Stimulated activated CD4-positive, alpha-beta T cell treated with anti-CD3 and anti-CD28 coated beads, Interleukin-4, amount 100 ng/mL, for 24 hours (primary cell): ENCODE data around the gene PACS1.
A peak's percentile ranks its signal among the peaks of the same experiment; 100 is the strongest.
"Not testable (repeated sequence)": the region's sequence is repeated elsewhere in the genome, so short reads cannot be mapped to it uniquely, and the experiment has no call there.

Source experiments
- DNase-seq: peaks from one replicate; pipeline ENCODE4 v3.0.0-alpha.2; 2020

Gene PACS1

GRCh38 chr11:66112041-66112491, 42.0 kb downstream of the PACS1 start:
- no peak for DNase-seq

- no peak for DNase-seq
Observed at GRCh38 chr11:66112601-66113499, 42.8 kb downstream of the PACS1 start.

DNA sequence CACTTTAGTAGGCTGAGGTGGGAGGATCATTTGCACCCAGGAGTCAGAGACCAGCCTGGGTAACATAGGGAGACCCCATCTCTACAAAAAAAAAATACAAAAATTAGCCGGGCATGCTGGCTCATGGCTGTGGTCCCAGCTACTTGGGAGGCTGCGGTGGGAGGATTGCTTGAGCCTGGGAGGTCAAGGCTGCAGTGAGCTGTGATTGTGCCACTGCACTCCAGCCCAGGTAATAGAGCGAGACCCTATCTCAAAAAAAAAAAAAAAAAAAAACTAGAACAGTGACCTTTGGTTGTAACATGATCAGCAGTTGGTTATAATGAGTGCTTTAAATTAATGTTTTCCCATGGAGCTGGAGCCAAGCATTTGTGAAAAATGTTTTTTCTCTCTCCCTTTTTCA, 44.9 kb downstream of the PACS1 start:
- not testable (repeated sequence) for DNase-seq

DNA sequence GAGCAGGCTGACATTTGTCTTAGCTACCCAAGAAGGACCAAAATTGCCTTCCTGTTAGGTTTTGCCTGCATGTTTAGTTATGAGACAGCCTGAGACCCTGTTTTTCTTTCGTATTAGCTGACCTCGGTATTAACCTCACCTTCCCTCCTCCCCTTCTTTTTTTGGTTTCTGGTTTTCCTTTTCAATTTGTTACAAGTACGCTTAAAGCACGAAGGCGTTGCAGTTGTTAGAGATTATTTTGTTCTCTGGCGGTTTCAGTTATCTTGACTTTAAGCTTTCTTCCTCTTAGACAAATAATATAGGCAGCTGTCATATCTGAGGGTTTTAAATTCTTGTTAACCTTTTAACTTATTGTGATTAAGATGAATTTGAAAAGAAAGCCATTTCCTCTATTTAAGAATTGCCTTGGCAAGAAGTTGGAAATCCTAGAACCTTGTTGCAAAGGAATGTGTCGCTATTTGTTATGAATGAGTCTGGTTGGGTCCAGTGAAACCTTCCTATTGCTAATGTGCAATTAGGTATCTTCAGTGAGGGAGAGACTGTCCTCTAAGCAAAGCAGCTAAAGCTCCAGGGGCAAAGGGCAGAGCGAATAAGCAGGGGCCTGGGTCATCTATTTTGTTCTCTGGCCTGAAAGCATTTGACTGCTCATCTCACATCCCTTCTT, 45.7 kb downstream of the PACS1 start:
- no peak for DNase-seq

- no peak for DNase-seq
Observed at GRCh38 chr11:66116576-66117361, 46.7 kb downstream of the PACS1 start.

DNA sequence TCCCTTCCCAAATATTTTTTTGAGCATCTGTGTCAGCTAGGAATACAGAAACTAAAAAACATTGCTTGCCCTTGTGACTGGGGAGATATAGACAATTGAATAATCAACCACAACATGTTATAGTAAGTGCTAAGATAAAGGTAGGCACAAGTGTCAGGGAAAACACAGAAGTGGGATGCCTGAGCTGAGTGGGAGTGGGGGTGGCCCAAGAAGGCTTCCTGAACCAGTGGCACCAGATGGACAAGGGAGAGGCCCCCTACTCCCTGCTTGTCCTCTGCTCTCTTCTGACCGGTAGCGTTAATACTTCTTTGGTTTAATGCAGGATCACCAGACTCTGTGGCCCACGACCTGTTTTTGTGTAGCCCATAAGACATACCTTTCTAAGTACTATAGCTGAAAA, 48.8 kb downstream of the PACS1 start:
- DNase-seq: no peak

DNA sequence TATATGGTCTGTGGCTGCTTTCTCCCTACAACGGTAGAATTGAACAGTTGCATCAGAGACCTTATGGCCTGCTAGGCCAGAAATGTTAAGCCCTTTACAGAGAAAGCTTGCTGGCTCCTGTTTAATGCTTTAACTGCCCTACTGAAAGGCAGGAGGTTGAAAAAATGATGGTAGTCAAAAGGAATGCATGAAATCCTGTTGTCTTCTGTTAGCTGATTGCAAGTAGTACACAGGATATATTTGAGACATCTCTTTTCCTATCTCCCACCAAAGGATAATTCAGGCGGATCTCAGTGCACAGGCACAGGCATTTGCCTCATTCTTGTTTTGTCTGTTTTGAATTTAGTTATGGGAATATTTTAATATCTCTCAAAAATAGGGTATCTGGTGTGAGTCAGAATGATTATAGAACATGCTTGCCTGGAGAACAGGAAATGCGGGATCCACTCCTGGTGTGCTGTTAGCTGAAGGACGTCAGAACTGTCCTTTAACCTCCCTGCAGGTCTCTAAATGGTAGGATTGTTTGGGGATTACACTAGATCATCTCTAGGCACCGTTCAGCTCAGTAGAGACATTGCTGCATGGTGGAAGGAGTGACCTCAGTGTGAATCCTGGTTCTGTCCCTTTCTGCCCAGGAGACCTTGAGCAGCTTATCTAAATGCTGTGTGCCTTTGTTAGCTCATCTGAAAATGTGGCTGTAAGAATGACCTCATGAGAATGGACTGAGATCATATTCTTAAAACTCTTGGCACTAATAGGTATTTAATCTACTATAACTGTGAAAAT, 49.5 kb downstream of the PACS1 start:
- no peak for DNase-seq

DNA sequence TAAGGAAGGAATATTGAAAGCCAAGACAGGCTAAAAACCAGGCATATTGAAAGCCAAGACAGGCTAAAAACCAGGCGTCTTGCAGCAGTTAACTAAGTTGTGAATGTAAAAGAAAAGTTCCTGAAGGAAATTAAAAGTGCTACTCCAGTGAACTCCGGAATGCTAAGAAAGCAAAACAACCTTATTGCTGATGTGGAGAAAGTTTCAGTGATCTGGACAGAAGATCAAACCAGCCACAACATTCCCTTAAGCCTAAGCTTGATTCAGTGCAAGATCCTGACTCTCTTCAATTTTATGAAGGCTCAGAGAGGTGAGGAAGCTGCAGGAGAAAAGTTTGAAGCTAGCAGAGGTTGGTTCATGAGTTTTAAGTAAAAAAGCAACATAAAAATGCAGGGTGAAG, 51.4 kb downstream of the PACS1 start:
- no peak for DNase-seq

DNA sequence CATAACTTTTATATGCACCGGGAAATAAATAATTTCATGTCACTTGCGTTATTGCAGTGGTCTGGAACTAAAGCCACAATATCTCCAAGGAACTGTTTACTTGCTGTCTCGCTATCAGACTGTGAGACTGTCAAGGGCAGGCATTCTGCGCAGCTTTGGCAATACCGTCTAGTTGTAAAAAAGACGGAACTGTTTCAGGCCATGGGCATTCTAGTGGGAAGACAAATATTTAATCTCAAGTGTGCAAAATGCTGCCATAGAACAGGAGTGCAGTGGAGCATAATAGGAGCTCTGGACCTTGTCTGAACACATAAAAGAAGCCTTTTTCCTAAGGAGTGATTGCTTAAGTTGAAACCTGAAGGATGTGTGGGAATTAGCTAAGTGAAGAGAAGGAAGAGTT, 53.8 kb downstream of the PACS1 start:
- DNase-seq: no peak

DNA sequence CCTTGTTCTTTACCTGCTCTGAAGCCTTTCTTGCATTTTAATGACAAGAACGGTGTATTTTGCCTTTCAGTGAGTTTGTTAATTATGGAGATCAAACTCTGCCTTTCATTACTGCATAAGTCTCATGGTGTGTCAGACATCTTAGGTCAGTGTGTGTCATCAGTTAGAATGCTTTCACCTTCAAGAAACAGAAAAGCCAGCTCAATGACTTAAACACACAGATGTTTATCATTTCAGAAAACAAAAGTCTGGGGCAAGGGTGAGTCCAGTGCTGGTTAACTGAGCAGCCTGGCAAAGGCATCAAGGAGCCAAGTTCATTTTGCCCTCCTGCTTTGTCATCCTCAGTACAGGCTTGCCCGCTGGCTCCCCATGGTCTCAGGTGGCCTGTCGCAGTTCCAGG, 54.5 kb downstream of the PACS1 start:
- no peak for DNase-seq

- peak; percentile 46 for DNase-seq
Observed at GRCh38 chr11:66126064-66126463, 56.0 kb downstream of the PACS1 start.

DNA sequence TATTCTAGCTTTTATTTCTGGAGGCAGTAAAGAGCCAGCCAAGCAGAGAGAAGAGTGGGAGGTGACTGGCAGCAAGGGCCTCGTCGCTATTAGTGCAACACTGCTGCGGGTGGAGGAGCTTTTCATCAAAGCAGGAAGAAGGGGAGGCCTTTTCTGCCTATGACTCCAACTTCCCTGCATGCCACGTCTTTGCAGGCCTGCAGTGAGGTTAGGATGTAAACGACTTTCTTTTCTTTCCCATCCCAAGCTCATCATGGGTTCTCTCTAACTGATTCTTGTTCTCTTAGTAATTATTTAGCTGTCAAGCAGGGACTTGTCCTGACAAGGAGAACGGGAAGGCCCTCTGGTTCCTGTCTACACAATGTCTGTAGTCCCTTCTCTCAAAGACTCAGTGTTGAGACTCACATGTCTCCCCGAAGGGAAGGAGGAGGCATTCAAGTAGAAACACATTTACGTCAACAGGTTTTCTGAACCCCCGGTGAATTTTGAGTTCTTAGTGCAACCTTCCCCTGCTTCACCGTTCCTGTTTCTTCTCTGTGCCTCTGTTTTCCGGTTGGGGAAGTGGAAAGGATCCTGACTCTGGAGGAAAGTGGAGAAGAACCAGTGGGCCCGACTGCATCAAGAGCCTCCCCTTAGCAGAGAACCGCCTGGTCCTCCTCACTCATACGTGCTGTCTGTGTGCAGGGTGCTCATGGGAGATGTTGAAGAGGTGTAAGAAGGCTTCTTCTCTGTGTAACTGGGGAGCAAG, 56.9 kb downstream of the PACS1 start:
- DNase-seq: peak; percentile 71

DNA sequence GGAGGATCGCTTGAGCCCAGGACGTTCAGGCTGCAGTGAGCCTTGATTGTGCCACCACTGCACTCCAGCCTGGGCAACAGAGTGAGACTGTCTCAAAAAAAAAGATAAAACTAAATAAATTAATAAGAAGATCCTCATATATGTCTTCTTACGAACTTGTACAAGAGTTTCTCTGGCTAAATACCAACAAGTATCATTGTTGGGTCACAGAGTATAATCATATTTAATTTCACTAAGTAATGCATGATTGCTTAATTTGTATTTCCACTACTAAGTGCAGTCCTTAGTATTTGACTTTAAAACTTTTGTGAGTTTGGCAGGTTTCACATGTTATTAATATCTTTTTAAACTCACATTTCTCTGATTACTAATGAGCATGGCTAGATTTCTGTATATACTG, 60.9 kb downstream of the PACS1 start:
- DNase-seq: no peak

DNA sequence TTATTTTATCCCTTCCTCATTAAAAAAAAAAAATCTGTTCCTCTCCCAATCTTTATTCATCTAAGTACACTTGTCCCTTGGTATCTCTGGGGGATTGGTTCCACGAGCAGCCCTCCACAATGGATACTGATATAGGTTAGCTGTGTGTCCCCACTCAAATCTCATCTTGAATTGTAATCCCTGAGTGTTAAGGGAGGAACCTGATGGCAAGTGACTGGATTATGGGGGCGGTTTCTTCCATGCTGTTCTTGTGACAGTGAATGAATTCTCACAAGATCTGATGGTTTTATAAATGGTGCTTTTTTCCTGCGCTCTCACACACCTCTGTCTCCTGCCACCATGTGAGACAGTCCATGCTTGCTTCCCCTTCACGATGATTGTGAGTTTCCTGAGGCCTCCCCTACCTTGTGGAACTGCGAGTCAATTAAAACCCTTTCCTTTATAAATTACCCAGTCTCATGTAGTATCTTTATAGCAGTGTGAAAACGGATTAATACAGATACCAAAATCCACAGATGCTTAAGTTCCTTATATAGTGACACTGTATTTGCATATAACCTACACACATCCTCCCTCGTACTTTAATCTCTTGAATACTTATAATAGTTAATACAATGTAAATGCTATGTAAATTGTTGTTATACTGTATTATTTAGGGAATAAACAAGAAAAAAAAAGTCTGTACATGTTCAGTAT, 62.0 kb downstream of the PACS1 start:
- no peak for DNase-seq

GRCh38 chr11:66133216-66133775, 63.2 kb downstream of the PACS1 start:
- DNase-seq: no peak

GRCh38 chr11:66136752-66137123, 66.7 kb downstream of the PACS1 start:
- DNase-seq: peak; percentile 7

DNA sequence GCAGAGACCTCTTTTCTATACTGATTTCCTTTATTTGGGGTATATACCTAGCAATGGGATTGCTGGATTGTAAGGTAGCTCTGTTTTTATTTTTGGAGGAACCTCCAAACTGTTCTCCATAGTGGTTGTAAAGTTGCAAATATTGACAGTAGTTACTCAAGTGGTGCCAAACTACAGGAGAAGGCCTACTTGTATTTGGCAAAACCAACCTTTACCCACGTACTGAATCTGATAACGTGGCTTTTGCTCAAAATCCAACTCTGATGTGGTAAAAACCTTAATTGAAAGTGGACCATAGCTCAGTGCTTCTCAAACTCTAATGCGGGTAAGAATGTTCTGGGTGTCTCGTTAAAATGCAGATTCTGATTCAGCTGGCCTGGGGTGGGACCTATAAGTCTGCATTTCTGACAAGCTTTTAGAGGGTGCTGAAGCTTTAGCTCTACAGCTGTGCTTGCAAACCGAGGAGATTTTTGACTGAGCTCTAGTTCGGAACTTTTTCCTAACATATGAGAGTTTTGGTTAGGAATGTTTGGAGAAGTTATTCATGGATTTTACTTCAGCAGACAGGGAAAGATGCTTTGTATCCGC, 69.8 kb downstream of the PACS1 start:
- no peak for DNase-seq

- DNase-seq: no peak
Observed at GRCh38 chr11:66142370-66143263, 72.5 kb downstream of the PACS1 start.

GRCh38 chr11:66143264-66143566, 73.1 kb downstream of the PACS1 start:
- no peak for DNase-seq
